ENCODE measurements around the gene FBXO48. TPM values are rescaled to one million over a fixed set of nuclear protein-coding genes. Genes with fewer than 3 reads are reported as not detected.

Gene FBXO48
- total RNA-seq, 1 experiment from 2014 or later: 0.67 TPM

DNA sequence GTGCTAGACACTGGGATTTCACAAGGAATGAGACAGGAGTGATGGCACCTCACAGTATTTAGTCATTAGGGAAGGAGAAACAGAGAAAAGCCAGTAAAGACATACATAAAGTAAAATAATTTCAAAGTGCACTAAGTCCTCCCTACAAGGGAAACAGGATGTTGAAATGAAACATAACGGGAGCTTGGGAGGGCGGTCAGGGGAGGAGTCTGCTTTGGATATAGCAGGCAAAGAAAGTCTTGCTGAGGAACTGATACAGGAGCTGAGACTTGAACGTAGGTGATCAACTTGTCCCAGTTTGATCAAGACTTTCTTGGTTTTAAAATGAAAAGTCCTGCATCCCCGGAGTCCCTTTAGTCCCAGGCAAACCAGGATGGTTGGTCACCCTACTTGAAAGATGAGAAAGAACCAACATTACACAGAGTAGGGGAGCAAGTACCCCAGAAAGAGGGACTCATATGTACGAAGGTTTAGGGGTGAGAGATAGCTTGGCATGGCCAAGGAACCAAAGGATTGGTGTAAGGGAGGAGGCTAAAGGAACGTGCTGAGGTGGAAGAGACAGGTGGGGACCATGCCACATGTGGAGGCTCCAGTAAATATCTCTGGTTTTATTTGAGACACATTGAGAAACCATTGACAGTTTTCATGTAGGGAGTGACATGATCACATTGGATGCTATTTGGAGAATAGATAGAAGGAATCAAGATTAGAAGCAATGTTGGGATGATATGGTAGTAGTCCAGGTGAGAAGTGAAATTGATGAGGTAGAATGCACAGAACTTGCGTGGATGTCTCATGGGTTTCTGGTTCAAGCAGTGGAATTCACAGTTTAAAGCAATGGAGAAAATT lies 28.4 kb downstream of the FBXO48 start:
- no peak for DNase-seq (ENCODE audit: low spot score)

DNA sequence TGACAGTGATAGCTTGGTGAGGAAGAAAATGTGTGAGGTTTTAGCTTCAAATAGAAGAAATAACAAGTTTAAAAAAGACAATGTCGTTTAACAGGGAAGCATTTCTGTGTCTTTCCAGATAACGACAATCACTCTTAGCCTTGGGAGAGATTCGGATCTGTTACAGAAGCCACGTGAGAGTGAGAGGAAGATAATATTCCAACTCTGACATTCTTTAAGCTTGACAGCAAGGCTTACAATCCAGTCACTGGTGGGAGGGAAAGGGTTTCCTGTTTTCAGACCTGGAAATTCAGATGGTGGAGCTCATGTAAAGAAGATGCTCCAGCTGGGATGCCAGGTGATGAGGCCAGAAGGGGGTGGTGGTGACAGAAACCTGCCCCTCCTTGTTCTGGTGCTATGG lies 30.8 kb downstream of the FBXO48 start:
- no peak for DNase-seq (ENCODE audit: low spot score)

DNA sequence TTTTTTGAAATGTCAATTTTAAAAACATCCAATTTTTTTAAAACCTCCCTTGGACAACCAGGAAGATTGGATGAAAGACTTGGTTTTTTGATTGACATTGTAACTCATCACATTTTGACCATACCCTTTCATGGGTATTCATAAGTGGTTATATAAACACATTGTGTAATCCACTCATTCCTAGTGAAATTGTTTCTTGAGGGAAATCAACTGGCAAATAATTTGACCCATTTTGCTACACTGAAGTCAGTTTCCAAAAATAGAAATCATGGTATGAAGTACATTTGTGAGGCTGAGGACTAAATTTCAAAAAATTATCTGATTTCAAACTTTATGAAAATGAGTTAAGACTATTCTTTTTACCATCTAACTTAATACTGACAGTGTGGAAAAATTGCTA lies 31.5 kb downstream of the FBXO48 start:
- DNase-seq (ENCODE audit: low spot score): no peak

DNA sequence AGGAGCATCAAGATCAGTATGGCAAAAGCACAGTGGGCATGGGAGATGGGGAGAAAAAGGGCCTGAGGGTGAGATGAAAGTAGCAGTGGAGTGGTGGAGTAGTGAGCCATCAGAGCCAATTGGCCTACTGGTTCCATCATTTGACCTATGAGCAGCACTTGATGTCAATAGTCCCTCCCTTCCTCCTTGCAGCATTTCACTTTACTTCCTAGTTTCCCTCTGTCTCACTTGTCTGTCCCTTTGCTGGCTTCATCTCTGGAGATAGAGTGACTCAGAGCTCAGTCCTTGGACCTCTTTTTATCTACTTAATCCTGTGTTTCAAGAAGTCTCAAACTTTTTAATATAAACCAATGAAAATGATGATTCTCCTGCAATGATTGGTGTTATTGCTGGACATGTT lies 32.1 kb downstream of the FBXO48 start:
- DNase-seq (ENCODE audit: low spot score): no peak

DNA sequence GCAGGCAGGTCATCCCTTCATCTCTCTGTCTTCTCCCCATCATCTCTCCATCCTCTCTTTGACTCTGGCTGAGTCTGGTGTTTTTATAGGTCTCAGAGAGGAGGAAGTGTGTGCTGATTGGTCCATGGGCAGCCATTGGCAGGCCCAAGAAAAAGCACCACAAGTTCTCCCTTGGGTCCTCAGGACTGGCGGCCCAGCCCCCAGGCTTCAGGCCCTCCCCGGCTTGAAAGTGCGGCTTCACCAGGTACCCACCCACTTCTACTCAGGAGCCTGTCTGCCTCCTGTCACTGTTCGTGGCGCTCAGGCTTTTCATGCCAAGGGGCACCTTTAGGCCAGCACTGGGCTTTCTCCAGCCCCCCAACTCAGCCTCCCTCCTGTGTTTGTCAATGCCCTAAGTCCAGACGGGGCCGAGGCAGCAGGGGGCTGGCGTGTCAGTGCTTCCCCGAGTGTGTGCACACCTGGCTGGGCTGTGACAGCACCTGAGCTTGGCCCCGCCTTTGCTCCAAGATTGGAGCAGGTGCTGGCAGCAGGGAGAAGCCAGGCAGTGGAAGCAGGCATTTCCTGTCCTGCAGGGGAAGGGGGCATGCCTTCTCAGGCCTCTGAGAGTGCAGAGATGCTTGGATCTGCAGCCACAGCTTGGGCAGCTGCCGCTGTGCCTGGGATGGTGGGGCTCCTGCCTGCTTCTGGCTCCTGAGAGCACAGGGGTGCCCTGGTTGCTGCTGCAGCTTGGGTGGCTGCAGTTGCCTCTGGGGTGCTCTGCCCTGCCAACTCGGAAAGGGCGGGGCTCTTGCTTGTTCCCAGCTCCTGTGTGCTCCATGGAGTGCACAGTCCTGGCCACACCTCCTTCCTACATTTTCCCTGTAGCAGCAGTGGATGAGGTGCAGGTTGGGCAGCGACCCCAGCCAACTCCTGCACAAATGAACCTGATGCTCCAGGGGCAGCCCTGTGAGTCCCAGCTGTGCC lies 34.1 kb downstream of the FBXO48 start:
- no peak for DNase-seq (ENCODE audit: low spot score)

DNA sequence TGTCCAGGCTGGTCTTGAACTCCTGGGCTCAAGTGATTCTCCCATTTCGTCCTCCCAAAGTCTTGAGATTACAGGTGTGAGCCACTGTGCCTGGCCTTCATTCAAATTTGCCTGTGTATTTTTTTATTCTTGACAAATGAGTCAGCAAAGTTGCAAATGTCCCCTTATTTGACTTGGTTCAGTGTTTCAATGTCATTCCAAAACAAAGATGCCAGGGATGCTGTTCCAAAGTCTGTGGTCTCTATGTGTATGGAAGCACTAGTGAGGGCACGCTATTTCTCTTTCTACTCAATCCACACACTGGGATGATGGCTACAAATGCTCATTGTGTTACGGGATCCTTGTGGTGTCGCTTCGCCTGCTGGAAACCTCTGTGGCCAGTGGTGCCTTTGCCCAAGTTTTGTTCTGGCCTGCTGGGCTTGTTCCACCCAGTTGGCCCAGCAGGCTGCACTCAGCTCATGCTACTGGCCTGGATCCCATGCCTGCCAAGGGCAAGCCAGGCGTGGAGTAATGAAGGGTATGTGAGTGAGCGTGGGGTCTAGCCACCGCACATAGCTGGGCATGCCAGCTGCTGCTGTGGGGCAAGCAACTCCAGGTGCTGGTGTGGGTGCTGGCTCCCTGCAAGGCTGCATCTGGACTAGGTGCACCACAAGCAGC lies 35.6 kb downstream of the FBXO48 start:
- no peak for DNase-seq (ENCODE audit: low spot score)

DNA sequence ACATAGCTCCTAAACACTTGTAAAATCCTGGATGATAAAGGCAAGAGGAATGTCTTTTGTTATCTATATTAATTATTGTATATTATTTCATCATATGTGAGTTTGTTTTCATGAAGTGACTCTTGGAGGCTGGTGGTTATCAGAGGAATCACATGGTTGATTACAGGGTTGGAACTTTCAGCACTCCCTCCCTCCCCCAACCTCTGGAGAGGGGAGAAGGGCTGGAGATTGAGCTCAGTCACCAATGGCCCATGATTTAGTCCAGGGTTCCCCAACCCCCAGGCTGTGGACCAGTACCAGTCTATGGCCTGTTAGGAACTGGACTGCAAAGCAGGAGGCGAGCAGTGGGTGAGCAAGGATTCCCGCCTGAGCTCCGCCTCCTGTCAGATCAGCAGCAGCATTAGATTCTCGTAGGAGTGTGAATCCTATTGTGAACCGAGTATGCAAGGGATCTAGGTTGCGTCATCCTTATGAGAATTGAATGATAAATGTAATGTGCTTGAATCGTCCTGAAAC lies 37.7 kb downstream of the FBXO48 start:
- no peak for DNase-seq (ENCODE audit: low spot score)

DNA sequence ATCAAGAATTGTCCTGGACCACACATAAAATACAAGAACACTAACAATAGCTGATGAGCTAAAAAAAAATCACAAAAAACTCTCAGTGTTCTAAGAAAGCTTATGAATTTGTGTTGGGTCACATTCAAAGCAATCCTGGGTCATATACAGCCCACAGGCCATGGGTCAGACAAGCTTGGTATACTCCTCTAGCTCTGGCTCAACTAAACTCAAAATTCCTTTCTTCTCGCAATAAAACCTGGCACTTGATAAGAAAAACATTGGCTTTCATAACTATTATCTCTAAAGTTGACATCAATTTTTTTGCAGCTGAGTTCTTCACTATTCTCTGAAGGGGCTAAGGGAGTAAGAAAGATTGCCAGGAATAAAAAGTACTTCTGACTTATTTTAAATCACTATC lies 38.3 kb downstream of the FBXO48 start:
- DNase-seq (ENCODE audit: low spot score): no peak

DNA sequence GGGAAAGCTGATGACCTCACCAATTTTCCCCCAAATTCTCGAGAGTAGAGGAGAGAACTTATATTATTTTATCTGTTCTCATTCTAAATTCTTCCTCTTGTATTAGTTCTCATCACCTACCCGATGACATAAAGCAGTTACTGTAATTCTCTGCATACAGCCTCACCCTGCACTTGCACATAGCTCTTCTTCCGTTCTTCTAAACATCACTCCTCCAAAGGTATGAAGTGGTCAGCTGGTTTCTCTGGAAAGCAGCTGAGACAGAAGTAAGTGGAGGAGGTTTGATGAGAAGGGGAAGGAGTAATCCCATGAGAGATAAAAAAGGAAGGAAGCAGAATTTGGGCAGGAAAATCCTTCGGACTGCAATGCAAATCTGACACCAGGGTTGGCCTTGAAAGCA lies 39.0 kb downstream of the FBXO48 start:
- DNase-seq (ENCODE audit: low spot score): no peak

DNA sequence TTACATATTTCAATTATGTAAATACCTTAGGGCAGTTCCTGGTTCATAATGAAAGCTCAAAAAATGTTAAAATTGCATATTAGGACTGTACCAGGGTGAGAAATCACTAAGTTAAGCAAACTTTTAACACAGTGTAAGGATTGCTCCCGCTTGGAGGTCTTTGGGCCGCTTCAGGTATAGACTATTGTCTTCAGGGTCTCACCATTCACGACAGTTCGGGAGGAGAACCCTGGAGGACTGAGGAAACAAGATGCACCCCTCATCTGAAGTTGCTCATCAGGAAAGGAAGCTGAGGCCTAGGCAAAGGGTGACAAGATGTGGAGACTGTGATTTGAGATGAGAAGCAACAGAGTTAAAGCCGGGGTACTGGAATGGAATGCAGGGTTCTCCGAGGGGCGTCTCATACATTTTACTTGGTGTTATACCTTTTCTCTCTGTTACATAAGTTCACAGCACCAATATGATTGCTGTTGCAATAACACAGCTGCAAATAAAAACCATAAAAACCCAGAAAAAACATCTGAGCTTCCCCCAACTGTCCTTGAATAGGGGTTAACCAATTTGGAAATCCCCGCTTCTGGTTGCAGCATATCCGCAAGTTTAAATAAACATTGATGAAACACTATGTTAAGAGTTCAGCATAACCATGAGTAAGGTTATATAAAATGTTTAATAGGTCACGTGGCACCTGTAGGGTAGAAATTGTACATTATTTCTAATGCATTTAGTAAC lies 40.1 kb downstream of the FBXO48 start:
- peak; percentile 35 for DNase-seq (ENCODE audit: low spot score)

DNA sequence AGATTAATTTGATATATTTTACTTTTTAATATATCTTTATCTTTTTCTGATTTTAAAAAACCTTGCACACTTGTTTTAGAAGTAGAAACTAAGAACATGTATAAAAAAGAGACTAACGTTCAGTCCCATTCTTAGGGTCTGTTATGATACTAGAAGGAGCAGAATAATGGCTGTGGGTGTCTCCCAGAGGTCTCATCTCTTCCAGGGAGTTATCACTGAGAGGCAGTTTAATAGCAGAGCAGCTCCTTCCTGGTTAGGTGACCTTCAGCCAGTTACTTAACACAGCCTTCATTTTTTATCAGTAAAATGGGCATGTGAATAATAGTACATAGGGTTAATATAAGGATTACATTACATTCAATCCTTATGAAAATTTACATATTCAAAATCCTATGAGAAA lies 40.6 kb downstream of the FBXO48 start:
- no peak for DNase-seq (ENCODE audit: low spot score)

DNA sequence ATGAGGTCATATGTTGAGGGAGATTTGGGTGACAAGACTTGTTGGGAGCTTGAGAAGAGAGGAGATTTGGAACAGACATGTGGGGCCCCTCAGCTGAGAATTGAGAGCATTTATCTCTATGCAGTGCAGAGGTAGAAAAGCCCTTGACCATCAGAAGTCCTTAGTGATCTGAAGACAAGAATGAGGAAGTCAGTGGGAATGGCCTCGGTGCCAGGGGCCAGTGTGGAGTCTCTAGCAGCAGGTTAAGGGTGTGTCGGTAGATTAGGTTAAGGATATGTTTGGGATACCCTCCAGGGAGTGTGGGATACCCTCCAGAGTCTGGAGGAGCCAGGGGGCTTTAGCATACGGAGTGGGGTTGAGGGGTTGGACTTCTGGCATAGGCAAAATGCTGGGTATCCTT lies 41.6 kb downstream of the FBXO48 start:
- no peak for DNase-seq (ENCODE audit: low spot score)

DNA sequence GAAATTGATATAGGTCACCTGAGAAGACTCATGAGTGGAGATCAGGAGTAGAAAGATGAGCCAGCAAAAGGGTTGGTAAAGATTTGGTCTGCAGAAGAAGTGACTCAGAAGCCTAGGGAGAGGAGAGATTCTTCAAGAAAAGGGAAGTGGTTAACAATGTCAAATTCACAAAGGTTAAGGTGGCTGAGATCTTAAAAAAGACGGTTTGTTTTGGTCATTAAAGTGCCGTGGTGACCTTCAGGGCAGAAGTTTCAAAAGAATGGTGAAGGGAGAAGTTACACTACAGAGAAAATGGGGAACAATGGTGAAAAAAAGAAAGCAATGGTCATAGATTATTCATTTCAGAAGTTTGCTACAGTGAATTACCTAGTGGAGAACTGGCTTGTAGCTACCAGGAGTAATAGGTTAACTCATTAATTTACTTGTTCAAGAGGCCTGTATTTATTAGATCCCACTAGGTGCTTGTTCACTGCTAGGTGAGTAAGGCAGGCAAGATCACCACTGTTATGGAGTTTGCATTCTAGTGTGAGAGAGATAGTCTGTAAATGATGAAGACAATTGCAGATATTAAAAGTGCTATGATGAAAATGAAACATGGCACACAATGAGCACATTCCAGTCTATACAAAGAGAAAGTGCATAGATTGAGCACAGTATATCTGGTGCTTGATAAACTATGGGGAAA lies 43.0 kb downstream of the FBXO48 start:
- DNase-seq (ENCODE audit: low spot score): no peak

DNA sequence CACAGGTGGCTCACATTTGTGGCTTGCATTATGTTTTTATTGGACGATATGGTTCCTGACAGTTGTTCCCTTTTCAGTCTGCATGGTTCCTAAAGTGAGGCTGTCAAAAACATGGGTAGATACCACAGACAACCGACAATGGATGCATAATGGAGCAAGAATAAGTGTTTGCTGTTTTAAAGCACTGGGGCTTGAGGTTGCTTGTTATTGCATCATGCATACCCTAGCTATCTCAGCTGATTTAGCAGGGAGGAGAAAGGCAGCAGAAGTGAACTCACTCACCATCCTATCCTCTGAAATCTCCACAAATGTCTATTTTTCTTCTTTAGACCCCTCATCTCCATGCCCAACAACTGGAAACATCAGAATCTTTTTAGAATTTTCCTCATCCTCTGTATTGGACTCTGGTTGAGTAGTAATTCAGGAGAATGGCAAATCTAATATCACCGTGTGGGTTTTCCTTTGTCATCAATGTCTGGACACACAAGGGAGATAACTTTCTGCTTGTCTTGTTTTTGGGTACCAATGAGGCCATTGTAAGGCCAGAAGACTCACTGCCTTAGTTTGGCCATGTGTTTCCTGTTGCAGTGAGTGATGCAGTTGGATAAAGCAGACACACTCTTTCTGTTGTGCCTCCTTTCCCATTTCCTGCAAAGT lies 46.7 kb downstream of the FBXO48 start:
- DNase-seq (ENCODE audit: low spot score): no peak

DNA sequence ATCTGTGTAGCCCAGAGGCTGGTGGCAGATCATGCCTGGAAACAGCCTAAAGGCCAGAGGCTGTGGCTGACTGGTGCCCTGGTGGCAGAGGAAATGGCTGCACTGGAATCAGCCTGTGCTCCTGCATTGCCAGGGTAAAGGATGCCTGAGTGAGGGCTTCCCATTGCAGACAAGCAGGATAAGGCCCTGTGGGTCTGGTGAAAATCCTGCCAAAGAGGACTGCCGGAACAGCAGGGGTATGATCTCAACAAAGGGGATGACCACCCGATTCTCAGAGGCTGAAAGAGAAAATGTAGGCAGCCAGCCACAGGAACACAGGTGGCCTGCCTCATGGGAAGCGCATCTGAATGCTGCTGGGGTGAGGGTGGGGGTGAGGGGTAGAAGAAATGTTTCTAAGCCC lies 48.2 kb downstream of the FBXO48 start:
- no peak for DNase-seq (ENCODE audit: low spot score)

DNA sequence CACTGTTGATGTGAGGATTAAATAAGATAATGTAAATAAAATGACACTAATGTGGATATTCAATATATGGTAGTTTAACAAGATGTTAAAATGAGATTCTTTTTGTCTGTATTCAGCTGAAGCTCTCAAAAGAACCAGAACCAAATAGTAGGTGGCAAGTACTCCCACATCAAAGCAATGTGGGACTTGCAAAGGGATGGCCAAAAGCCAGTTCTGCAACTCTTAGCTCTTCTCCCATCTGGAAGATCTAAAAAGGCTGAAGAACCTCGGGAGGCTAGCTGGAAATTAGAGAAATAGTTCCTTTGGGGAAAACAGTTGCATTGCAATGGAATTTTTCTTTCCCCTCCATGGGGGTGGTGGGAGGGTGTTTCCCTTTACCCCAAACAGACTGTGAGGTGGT lies 48.7 kb downstream of the FBXO48 start:
- DNase-seq (ENCODE audit: low spot score): no peak

DNA sequence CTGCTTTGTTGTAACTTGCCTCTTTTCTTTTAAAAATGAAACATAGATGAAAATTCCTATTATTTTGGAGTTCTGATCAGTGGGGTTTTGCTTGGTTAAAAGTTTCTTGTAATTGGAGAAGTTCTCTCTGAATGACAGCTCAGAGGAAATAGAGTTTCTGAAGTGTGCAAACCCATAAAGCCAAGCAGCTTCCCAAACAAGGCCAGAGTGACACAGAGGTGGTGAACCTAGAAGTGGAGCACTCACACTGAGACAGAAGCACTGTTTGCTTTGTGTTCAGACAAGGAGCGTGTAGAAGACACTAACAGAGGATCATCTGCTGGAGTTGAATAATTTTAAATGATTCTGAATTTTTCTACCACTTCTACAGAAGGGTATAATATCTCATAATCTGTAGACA lies 49.2 kb downstream of the FBXO48 start:
- no peak for DNase-seq (ENCODE audit: low spot score)

DNA sequence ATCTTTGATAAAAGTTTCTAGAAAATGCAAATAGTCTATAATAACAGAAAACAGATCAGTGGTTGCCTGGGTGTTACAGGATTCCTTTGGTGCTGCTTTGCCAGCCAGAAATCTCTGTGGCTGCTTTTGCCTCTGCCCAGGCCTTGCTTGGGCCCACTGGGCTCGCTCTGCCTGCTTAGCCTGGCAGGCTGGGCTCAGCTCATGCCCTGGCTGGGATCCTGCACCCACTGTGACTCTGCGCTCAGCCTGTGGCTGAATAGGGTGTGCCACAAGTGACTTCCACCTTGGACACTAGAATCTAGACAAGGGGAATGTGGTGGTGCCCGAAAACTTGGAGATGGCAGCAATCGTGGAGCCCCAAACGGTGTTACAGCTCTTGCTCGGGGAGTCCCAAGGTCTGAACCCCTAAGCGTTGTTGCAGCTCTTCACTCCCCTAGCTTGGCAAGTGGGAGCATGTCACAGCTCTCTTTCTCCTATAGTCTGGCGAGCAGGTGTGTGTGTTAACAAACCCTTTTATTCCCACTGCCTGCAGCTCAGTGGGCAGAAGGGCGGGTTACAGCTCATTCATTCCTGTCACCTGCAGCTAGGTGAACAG lies 50.9 kb downstream of the FBXO48 start:
- DNase-seq (ENCODE audit: low spot score): no peak

DNA sequence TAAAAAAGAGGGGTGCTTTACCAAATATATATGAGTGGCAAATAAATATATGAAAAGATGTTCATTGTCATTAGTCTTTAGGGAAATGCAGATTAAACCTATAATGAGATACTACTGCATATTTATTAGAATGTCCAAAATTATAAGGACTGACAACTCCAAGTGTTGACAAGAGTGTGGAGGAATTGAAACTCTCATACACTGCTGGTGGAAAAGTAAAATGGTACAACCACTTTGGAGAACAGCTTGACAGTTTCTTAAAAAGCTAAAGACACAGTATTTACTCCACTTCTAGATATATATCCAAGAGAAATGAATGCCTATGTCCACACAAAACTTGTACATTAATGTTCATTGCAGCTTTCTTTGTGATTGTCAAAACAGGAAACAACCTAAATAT lies 51.6 kb downstream of the FBXO48 start:
- no peak for DNase-seq (ENCODE audit: low spot score)

DNA sequence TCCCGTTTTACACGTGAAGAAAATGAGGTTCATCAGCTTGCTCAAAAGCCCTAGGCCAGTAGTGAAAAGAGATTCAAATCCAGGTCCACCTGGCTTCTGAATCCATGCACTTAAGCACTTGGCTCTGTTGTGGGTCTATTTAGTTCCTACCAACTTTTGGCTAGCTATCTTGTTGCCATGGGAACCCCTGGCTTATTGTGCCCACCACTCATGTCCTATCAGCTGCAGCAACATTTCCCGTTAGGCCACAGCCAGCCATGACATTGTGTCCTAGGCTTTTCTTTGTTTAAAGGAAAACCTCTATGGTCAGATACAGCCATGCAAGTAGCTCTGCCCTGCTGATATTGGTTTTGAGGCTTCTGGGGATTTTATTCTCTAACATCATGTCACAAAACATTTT lies 52.2 kb downstream of the FBXO48 start:
- no peak for DNase-seq (ENCODE audit: low spot score)

All from A172 (cell line).